Transverse colon (tissue), 3 donors: ENCODE results near the gene TPD52L1.

ENCODE experiments used
- EP300 ChIP-seq: sonication (generic); formaldehyde crosslinking; IDR thresholded peaks from one replicate; pipeline ENCODE4 v1.6.1; 2017; ENCODE audit warnings: antibody characterized with exemption, low read depth
- POLR2A ChIP-seq: fragments of 450-650 bp; IDR thresholded peaks from one replicate; pipeline ENCODE4 v1.6.1; 2016; ENCODE audit warnings: antibody characterized with exemption, mild to moderate bottlenecking, moderate library complexity
- TF ChIP-seq, protein P1 (sequence below), 5 experiments: fragments of 200-600 bp in 3 of 5; fragments of 450-650 bp in 2 of 5; sonication (generic) in 3 of 5; IDR thresholded peaks; 1 replicate in 2 of 5; 2 replicates in 3 of 5; pipeline ENCODE4 v1.5.1; 2016 to 2017; ENCODE audit warnings: antibody characterized with exemption in 5 of 5, inconsistent platforms in 3 of 5, mild to moderate bottlenecking in 2 of 5, moderate library complexity in 1 of 5

DNA sequence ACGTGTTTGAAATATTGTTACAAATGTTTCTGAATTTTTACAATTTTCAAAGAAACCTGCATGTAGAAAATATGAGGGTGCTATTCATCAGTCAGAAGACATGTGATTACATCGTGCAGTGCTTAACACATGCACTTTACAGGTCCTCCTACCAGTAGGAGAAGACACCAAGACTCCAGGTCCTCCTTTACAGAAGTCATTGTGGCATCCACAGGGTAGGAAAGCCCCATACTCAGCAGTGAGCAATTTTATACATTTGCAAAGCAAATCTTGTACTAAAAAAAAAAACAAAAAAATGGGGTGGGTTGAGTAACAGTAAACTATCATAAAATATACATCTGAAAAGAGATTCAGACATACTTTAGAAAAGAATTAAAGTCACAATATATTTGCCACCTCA is 14.0 kb downstream of the TPD52L1 start:
- TF ChIP-seq, protein P1, sequence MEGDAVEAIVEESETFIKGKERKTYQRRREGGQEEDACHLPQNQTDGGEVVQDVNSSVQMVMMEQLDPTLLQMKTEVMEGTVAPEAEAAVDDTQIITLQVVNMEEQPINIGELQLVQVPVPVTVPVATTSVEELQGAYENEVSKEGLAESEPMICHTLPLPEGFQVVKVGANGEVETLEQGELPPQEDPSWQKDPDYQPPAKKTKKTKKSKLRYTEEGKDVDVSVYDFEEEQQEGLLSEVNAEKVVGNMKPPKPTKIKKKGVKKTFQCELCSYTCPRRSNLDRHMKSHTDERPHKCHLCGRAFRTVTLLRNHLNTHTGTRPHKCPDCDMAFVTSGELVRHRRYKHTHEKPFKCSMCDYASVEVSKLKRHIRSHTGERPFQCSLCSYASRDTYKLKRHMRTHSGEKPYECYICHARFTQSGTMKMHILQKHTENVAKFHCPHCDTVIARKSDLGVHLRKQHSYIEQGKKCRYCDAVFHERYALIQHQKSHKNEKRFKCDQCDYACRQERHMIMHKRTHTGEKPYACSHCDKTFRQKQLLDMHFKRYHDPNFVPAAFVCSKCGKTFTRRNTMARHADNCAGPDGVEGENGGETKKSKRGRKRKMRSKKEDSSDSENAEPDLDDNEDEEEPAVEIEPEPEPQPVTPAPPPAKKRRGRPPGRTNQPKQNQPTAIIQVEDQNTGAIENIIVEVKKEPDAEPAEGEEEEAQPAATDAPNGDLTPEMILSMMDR (IDR thresholded peaks at IDR 0.05), result no peak
- TF ChIP-seq EP300 (no peak), POLR2A (no peak)
